HG03064 (cell line): ENCODE data around the gene ARVCF.

Source experiments
- ATAC-seq: cut with Tn5 transposase; IDR thresholded peaks from one replicate; pipeline ENCODE4 v1.9.1; 2021; ENCODE audit warnings: low read depth; ENCODE audit not compliant: unreplicated experiment

ARVCF gene

GRCh38 chr22:20016734-20017621, at the start of gene ARVCF:
Gene ARVCF, minus strand, starts transcription at chr22:20016823. Its CDS starts 26,029 bp downstream, at chr22:19990794.
- no peak for ATAC-seq

- ATAC-seq: no peak
These were observed 49.4 kb upstream of the ARVCF start for GRCh38 chr22:20065896-20066616.

- ATAC-seq: no peak
These were observed 48.1 kb upstream of the ARVCF start for GRCh38 chr22:20064545-20065262.

- ATAC-seq: no peak
These were observed 47.5 kb upstream of the ARVCF start for GRCh38 chr22:20064140-20064480.

GRCh38 chr22:20063271-20064139, 46.9 kb upstream of the ARVCF start:
- no peak for ATAC-seq

- ATAC-seq: no peak
These were observed 46.1 kb upstream of the ARVCF start for GRCh38 chr22:20062766-20063083.

GRCh38 chr22:20062043-20062765, 45.6 kb upstream of the ARVCF start:
- ATAC-seq: no peak

GRCh38 chr22:20061481-20061861, 44.8 kb upstream of the ARVCF start:
- no peak for ATAC-seq

GRCh38 chr22:20060700-20061480, 44.3 kb upstream of the ARVCF start:
- no peak for ATAC-seq

- ATAC-seq: no peak
These were observed 42.6 kb upstream of the ARVCF start for GRCh38 chr22:20058989-20059770.

GRCh38 chr22:20057596-20058268, 41.1 kb upstream of the ARVCF start:
- ATAC-seq: no peak

GRCh38 chr22:20056696-20057386, 40.2 kb upstream of the ARVCF start:
- no peak for ATAC-seq

- no peak for ATAC-seq
These were observed 39.5 kb upstream of the ARVCF start for GRCh38 chr22:20056161-20056560.

- no peak for ATAC-seq
These were observed 39.0 kb upstream of the ARVCF start for GRCh38 chr22:20055654-20056053.

GRCh38 chr22:20055144-20055543, 38.5 kb upstream of the ARVCF start:
- ATAC-seq: no peak

GRCh38 chr22:20054485-20054884, 37.9 kb upstream of the ARVCF start:
- no peak for ATAC-seq

GRCh38 chr22:20054034-20054427, 37.4 kb upstream of the ARVCF start:
- no peak for ATAC-seq
